GM19193 (cell line): ENCODE results near the gene TANGO2.

Source experiments
- POLR2A ChIP-seq: IDR thresholded peaks from 4 replicates; pipeline ENCODE4 v1.6.1; 2011; ENCODE audit not compliant: insufficient read depth, insufficient read length; ENCODE audit errors: extremely low read depth

TANGO2 gene

DNA sequence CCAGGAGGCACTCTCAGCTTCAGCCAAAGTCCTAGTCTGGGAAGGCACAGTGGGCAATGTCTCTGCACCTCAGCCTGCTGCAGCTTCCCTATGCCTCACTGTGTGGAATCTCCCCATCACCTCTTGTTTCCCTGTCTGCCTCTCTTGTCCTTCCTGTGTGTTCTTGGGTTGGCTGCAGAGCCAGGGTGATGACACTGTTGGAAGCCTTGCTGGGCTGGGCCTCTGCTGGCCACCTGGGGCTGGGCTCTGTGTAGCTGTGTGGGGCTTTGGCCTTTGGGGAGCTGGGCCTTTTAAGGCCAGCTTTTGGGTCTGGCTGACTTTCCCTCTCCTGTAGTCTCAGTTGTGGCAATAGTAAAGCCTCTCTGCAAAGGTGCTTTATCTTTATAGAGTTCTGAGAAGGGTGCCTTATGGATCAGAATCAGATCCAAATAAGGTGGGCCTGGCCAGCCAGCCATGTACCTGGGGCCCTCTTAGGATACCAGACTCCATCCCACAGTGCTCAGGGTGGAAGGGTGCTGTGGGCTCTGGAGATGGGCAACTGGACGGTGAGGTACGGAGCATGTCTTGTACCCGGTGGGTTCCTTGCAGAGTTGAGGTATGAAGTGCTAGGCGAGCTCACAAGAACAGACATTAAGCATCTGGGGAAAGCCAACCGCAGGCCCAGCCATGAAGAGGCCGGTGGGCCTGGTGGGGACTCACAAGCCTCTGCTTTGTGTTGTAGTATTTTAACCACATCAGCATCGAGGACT lies 84.7 kb downstream of the TANGO2 start:
- no peak for TF ChIP-seq POLR2A

GRCh38 chr22:20106205-20106848 lies 85.4 kb downstream of the TANGO2 start:
- no peak for TF ChIP-seq POLR2A

DNA sequence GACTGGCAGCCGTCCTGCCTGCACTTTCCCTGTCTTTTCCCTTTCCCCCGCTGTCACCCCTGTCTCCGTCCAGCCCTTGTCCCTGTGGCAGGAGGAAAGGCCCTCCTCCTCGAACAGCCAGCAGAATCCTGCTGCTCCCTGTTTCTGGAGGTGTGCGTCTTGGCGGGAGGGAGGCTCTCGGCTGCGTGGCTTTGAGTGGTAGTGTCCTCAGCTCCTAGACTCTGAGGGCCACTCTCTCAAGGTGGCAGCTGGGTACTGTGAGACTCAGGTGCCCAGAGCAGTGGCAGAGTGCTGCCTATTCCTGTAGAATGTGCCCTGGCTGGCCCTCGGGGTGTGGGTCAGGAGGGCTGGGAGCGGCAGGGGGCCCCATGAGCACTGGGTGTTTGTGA lies 85.9 kb downstream of the TANGO2 start:
- TF ChIP-seq POLR2A: no peak

DNA sequence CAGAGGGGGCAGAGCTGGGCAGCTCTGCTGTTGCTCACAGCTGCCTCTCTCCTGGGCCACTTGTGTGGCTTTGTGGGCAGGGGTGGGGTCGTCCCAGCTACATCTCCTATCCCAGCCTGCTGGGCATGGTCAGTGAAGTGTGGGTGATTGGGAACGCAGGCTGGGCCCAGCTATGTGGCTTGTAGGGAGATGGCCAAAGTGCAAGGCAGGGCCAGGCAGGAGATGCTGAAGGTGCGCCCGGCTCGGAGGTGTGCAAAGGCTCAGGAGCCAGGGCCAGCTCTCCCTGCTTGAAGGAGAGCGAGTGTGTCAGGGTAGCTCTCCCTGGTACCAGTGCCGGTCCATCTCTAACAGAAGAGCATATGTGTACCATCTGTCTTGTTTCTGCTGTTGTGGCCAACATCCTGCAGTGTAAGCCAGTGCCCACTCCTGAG lies 86.6 kb downstream of the TANGO2 start:
- no peak for TF ChIP-seq POLR2A

- TF ChIP-seq POLR2A: no peak
Measured at GRCh38 chr22:20107951-20108756, 87.2 kb downstream of the TANGO2 start.

GRCh38 chr22:20108757-20109230 lies 87.9 kb downstream of the TANGO2 start:
- TF ChIP-seq POLR2A: no peak

DNA sequence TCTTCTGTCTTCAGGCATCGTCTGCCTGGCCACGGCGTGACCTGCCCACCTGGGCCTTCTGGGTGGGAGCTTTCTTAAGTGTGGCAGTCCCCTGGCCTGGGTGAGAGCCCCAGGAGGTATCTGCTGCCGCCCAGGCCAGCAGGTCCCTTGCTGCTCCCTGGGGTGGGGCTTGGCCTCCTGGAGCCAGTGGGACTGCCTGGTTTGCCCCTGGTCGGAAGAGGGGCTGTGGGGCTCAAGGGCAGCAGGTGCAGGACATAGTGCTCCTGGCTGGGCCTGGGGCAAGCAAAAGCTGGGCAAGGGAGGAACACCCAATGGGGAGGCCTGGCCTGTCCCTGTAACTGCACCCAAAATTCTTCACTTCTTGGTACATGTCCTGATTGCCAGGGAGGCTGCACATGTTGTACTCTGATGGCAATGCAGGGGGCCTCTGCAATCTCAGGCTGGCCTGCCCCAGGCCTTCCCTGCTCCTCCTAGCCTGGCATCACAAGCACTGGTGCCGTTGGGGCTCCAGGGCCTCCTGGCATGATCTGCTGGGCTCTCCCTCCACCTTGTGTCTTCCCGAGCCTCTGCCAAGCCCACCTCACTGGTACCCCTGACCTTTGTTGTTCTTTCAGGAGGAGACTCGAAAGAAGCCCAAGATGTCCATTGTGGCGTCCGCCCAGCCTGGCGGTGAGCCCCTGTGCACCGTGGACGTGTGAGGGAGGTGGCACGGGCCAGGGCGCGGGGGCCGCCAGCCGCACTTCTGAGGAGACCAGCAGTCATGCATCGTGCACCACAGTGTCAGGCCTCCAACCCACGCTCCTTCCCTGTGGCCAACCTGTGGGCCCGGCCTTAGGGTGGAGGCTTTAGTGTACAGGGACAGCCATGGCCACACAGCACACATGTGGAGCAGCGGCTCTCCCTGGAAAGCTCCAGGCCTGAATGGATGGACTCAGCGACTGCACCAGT lies 88.8 kb downstream of the TANGO2 start:
- TF ChIP-seq POLR2A: peak; percentile 42

GRCh38 chr22:20110359-20110985 lies 89.6 kb downstream of the TANGO2 start:
- TF ChIP-seq POLR2A: no peak

GRCh38 chr22:20111045-20111688 lies 90.3 kb downstream of the TANGO2 start:
- peak; percentile 39 for TF ChIP-seq POLR2A

DNA sequence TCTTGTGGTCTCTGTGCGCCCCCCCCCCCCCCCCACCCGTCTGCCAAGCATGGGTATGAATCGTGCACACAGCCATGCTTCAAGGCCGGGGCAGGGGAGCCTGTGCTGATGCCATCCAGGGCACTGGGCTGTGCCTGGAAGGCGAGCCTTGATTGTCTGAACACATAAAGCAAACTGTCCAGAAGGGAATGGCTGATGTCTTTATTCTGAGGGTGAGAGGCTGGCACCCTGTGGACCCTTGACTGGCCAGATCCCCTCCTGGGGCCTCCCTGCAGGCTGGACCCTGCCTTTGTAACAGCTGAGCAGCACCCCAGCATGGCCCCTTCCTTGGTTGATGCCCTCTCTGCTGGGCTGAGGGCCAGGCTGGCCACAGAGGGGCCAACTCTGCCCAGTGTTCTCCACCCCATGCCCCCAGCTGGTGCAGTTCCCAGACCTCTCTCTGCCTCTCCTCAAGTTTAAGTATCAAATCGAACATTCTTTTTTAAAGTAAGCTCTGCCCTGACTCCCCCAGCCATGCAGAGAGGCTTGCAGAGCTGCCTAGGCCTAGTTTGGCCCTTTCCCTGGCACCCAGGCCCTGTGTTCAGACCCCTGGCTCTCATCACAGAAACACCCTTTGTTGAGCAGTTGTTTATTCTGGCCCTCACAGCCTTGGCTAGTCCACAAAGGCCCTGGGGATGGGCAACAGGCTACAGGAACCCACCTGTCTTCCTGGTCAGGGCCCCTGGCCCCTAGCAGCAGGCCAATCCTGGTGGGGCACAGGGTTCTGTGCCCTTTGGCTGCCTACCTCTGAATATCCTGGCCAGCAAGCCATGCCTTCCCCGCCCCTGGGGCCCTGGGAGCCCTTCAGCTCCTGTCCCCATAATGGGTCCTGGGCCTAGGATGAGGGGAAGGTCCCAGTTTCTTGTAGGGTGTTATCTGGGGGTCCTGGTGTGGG lies 91.0 kb downstream of the TANGO2 start:
- TF ChIP-seq POLR2A: no peak

GRCh38 chr22:20112623-20113511 lies 92.0 kb downstream of the TANGO2 start:
- TF ChIP-seq POLR2A: no peak
